Measurements from ENCODE around the gene ALPI. TPM values are rescaled to one million over a fixed set of nuclear protein-coding genes. Genes with fewer than 3 reads are reported as not detected.

Gene ALPI
- total and polyA plus RNA-seq, 5 donors from 2014 or later = not detected

DNA sequence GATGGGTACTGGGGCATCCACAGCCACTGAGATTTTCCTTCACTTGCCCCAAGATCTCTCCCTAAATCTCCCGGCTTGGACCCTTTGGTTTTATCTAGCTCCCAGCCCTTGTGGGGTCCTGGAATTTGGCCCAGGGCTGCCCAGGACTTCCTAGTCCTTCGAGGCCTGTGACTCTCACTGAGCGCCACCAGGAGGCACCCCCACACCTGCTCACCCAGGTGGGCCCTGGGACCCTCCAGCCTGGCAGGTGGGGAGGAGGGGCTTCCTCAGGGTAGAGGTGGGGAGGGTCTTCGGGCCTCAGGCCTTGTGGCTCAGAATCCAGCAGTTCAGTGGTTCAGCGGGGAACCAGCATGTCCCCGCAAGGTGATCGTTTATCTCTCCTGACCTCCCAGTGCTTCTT lies 52.3 kb downstream of the ALPI start:
- Mint-ChIP-seq H3K36me3 (no peaks in the 10 kb centered on the region), H3K4me1 (peaks cover 0 to 4% (median 0%) of the 10 kb centered on the region in 4 donors), H3K27me3 (peaks cover 28% of the 10 kb centered on the region), H3K27ac (no peak overlapping the region), H3K4me3 (no peak overlapping the region), H3K9me3 (no peaks in the 10 kb centered on the region)
- ATAC-seq (ENCODE audit: low read depth in 2 of 2) (no peak), DNase-seq (no peak)
- no peaks in the 10 kb centered on the region for H3K36me3 ChIP-seq (ENCODE audit: control insufficient read depth, insufficient read depth, low read length)
- H3K4me1 ChIP-seq (ENCODE audit: control insufficient read depth, insufficient read depth, low read length, poor library complexity, severe bottlenecking) = peaks cover 3% of the 10 kb centered on the region
- H3K9me3 ChIP-seq (ENCODE audit: control insufficient read depth in 2 of 2, low read length in 2 of 2) = no peaks in the 10 kb centered on the region
- peaks cover 6% of the 10 kb centered on the region for H3K27me3 ChIP-seq (ENCODE audit: control insufficient read depth, insufficient read depth, low read length)
- no peak overlapping the region for H3K27ac ChIP-seq (ENCODE audit: insufficient read depth, low read length, poor library complexity, severe bottlenecking)
- no peak overlapping the region for H3K4me3 ChIP-seq (ENCODE audit: low read depth, low read length)

Other genes starting within 250 kb of the ALPI start
- gene ALPP, start 77.4 kb upstream of the ALPI start, total RNA-seq = not detected
- gene ALPP, start 77.4 kb upstream of the ALPI start, polyA plus RNA-seq = not detected
- not detected for gene ALPG, start 49.3 kb upstream of the ALPI start, total RNA-seq
- gene ALPG, start 49.3 kb upstream of the ALPI start, polyA plus RNA-seq = not detected
- not detected for gene ECEL1, start 31.7 kb downstream of the ALPI start, total RNA-seq
- not detected for gene ECEL1, start 31.7 kb downstream of the ALPI start, polyA plus RNA-seq
- gene PRSS56, start 64.2 kb downstream of the ALPI start, total RNA-seq = not detected
- gene PRSS56, start 64.2 kb downstream of the ALPI start, polyA plus RNA-seq = not detected
- not detected for gene CHRND, start 70.0 kb downstream of the ALPI start, total RNA-seq
- not detected for gene CHRND, start 70.0 kb downstream of the ALPI start, polyA plus RNA-seq
- not detected for gene CHRNG, start 83.5 kb downstream of the ALPI start, total RNA-seq
- under 1 TPM in 1 of 4 donors, not detected in 3; 0.07 TPM for gene CHRNG, start 83.5 kb downstream of the ALPI start, polyA plus RNA-seq
- 14.5 TPM for gene TIGD1, start 94.4 kb downstream of the ALPI start, total RNA-seq
- gene TIGD1, start 94.4 kb downstream of the ALPI start, polyA plus RNA-seq = 10 to 100 TPM; 11.2 to 15.1 (median 14.4) TPM
- gene EIF4E2, start 94.5 kb downstream of the ALPI start, total RNA-seq = 60.0 TPM
- gene EIF4E2, start 94.5 kb downstream of the ALPI start, polyA plus RNA-seq = 100 to 1,000 TPM in 2 of 4 donors, 10 to 100 TPM in 2; 80.6 to 122 (median 98.0) TPM
- gene EFHD1, start 177.5 kb downstream of the ALPI start, total RNA-seq = 1.3 TPM
- 1 to 10 TPM in 2 of 4 donors, under 1 TPM in 2; 0.52 to 1.3 (median 0.98) TPM for gene EFHD1, start 177.5 kb downstream of the ALPI start, polyA plus RNA-seq
- gene GIGYF2, start 241.2 kb downstream of the ALPI start, total RNA-seq = 75.6 TPM
- gene GIGYF2, start 241.2 kb downstream of the ALPI start, polyA plus RNA-seq = 10 to 100 TPM; 15.2 to 20.7 (median 19.2) TPM